ENCODE measurements around the gene BEST4.
A peak's percentile ranks its signal among the peaks of the same experiment; 100 is the strongest.

BEST4 gene

GRCh38 chr1:44757420-44757819 is 30.6 kb downstream of the BEST4 start:
- H3K9me3 ChIP-seq (ENCODE audit: insufficient read depth, low read length): no peaks in the 10 kb centered on the region
- H3K9me2 ChIP-seq (replicated peaks; ENCODE audit: insufficient read depth, low read length): no peaks in the 10 kb centered on the region
- no peak overlapping the region for H3K4me3 ChIP-seq (ENCODE audit: insufficient read depth, low read length, poor library complexity, severe bottlenecking)
- no peak overlapping the region; the same call in 1 of the 2 replicates for H3K9ac ChIP-seq (ENCODE audit: low read length)
- H3K4me2 ChIP-seq (ENCODE audit: low read depth, low read length, poor library complexity, severe bottlenecking): no peak overlapping the region
- no peaks in the 10 kb centered on the region for H4K20me1 ChIP-seq (ENCODE audit: low read depth, low read length)
- no peaks in the 10 kb centered on the region for H3K27me3 ChIP-seq (ENCODE audit: low read length)
- no peaks in the 10 kb centered on the region; the same call in 1 of the 2 replicates for H3F3A ChIP-seq (ENCODE audit: insufficient read depth)
- H2AFZ ChIP-seq (ENCODE audit: low read depth, low read length, severe bottlenecking): no peak overlapping the region
- no peak for TF ChIP-seq EZH2phosphoT487 (conservative IDR thresholded peaks at IDR 0.05; ENCODE audit: low read length)
- TF ChIP-seq, protein P1, sequence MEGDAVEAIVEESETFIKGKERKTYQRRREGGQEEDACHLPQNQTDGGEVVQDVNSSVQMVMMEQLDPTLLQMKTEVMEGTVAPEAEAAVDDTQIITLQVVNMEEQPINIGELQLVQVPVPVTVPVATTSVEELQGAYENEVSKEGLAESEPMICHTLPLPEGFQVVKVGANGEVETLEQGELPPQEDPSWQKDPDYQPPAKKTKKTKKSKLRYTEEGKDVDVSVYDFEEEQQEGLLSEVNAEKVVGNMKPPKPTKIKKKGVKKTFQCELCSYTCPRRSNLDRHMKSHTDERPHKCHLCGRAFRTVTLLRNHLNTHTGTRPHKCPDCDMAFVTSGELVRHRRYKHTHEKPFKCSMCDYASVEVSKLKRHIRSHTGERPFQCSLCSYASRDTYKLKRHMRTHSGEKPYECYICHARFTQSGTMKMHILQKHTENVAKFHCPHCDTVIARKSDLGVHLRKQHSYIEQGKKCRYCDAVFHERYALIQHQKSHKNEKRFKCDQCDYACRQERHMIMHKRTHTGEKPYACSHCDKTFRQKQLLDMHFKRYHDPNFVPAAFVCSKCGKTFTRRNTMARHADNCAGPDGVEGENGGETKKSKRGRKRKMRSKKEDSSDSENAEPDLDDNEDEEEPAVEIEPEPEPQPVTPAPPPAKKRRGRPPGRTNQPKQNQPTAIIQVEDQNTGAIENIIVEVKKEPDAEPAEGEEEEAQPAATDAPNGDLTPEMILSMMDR (IDR thresholded peaks at IDR 0.05; ENCODE audit: insufficient read depth, low read length, poor library complexity, severe bottlenecking): no peak
- H3K27ac ChIP-seq (ENCODE audit: low read depth, low read length): peak overlapping the region; percentile 19; the same call in 1 of the 2 replicates
- peaks cover 29% of the 10 kb centered on the region for H3K36me3 ChIP-seq (ENCODE audit: low read length)
- H3K79me2 ChIP-seq (ENCODE audit: insufficient read depth, low read length): no peaks in the 10 kb centered on the region

DNA sequence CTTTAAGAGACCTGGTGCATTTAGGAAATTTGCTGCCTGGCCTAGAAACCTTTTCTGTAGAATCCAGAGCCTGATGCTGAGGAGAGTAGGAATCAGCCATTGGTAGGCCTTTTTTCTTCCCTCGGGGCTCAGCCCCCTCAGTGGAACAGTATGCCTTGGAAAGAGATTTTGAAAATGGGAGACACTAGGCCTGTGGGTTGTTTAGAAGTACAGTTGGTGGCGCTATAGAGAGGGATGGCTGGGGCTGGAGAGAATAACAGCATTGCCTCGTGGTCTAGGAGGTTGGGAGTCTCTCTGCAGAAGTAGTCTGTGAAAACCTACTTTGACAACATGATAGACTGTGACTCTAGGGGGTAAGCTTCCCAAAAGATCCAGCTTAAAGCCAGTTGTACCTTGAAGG is 40.1 kb downstream of the BEST4 start:
- H3K36me3 ChIP-seq (ENCODE audit: low read length): peaks cover 29% of the 10 kb centered on the region; the same call in 1 of the 2 replicates
- no peak overlapping the region for H3K9ac ChIP-seq (ENCODE audit: low read length)
- H2AFZ ChIP-seq (ENCODE audit: low read depth, low read length, severe bottlenecking): no peak overlapping the region
- no peaks in the 10 kb centered on the region for H3K9me2 ChIP-seq (replicated peaks; ENCODE audit: insufficient read depth, low read length)
- TF ChIP-seq EZH2phosphoT487 (conservative IDR thresholded peaks at IDR 0.05; ENCODE audit: low read length): no peak
- TF ChIP-seq, protein P1 (IDR thresholded peaks at IDR 0.05; ENCODE audit: insufficient read depth, low read length, poor library complexity, severe bottlenecking): no peak
- no peak overlapping the region for H3K4me2 ChIP-seq (ENCODE audit: low read depth, low read length, poor library complexity, severe bottlenecking)
- peaks cover 31% of the 10 kb centered on the region for H3K79me2 ChIP-seq (ENCODE audit: insufficient read depth, low read length)
- H3K27ac ChIP-seq (ENCODE audit: low read depth, low read length): no peak overlapping the region
- H3F3A ChIP-seq (ENCODE audit: insufficient read depth): no peaks in the 10 kb centered on the region; the same call in none of the 2 replicates
- H4K20me1 ChIP-seq (ENCODE audit: low read depth, low read length): no peaks in the 10 kb centered on the region
- no peaks in the 10 kb centered on the region for H3K9me3 ChIP-seq (ENCODE audit: insufficient read depth, low read length)
- H3K4me3 ChIP-seq (ENCODE audit: insufficient read depth, low read length, poor library complexity, severe bottlenecking): no peak overlapping the region
- H3K27me3 ChIP-seq (ENCODE audit: low read length): no peaks in the 10 kb centered on the region

DNA sequence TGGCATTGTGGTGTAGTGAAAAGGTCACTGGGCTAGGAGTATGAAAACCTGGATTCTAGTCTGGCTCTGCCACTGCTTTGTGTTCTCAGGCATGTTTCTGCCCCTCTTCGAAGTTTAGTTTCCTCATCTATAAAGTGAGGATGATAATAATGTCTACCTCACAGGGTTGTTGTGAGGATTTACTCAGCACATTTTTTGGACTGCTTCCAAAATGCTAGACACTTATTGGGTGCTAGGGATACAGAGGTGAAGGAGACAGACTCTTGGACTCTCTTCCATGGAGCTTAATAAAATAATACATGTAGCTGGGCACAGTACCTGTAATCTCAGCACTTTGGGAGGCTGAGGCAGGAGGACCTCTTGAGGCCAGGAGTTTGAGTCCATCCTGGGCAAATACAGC is 44.8 kb downstream of the BEST4 start:
- TF ChIP-seq EZH2phosphoT487 (conservative IDR thresholded peaks at IDR 0.05; ENCODE audit: low read length): no peak
- TF ChIP-seq, protein P1 (IDR thresholded peaks at IDR 0.05; ENCODE audit: insufficient read depth, low read length, poor library complexity, severe bottlenecking): no peak
- Histone ChIP-seq H2AFZ (ENCODE audit: low read depth, low read length, severe bottlenecking) (no peak overlapping the region), H3K36me3 (ENCODE audit: low read length) (peaks cover 26% of the 10 kb centered on the region), H3F3A (ENCODE audit: insufficient read depth) (no peaks in the 10 kb centered on the region), H3K79me2 (ENCODE audit: insufficient read depth, low read length) (peaks cover 57% of the 10 kb centered on the region), H3K4me2 (ENCODE audit: low read depth, low read length, poor library complexity, severe bottlenecking) (no peak overlapping the region), H3K27ac (ENCODE audit: low read depth, low read length) (no peak overlapping the region), H4K20me1 (ENCODE audit: low read depth, low read length) (no peaks in the 10 kb centered on the region), H3K9ac (ENCODE audit: low read length) (peak overlapping the region; percentile 5; the same call in 1 of the 2 replicates), H3K9me3 (ENCODE audit: insufficient read depth, low read length) (no peaks in the 10 kb centered on the region), H3K4me3 (ENCODE audit: insufficient read depth, low read length, poor library complexity, severe bottlenecking) (no peak overlapping the region), H3K27me3 (ENCODE audit: low read length) (no peaks in the 10 kb centered on the region), H3K9me2 (replicated peaks; ENCODE audit: insufficient read depth, low read length) (no peaks in the 10 kb centered on the region)

Measured in SU-DHL-6 (cell line).